ENCODE data around the gene ZNF793.

Gene ZNF793

GRCh38 chr19:37468961-37469777 is 37.6 kb upstream of the ZNF793 start, which contains the start of gene ZNF570 (continued):
- TF ChIP-seq GLIS1 (tag by site-specific recombination; IDR thresholded peaks at IDR 0.05) (peak; percentile 33; the same call in 1 of the 2 replicates), ZNF202 (tag by site-specific recombination; IDR thresholded peaks at IDR 0.05; ENCODE audit: borderline replicate concordance) (no peak), ZNF2 (tag by site-specific recombination; IDR thresholded peaks at IDR 0.05) (peak; percentile 92), ZNF777 (tag by site-specific recombination; IDR thresholded peaks at IDR 0.05; ENCODE audit: borderline replicate concordance) (peak; percentile 93), ZNF174 (tag by site-specific recombination; IDR thresholded peaks at IDR 0.05) (no peak), ELK4 (IDR thresholded peaks at IDR 0.05; ENCODE audit: borderline replicate concordance, low read depth, low read length) (no peak), REST (tag by site-specific recombination; IDR thresholded peaks at IDR 0.05) (peak; percentile 49; the same call in 1 of the 2 replicates), ZNF280C (tag by site-specific recombination; IDR thresholded peaks at IDR 0.05) (no peak), ZNF654 (tag by site-specific recombination; IDR thresholded peaks at IDR 0.05; ENCODE audit: low read depth) (no peak), ZNF248 (tag by site-specific recombination; IDR thresholded peaks at IDR 0.05) (no peak), KLF16 (tag by site-specific recombination; IDR thresholded peaks at IDR 0.05) (peak; percentile 86), ZNF433 (tag by site-specific recombination; IDR thresholded peaks at IDR 0.05; ENCODE audit: low read depth) (no peak), REPIN1 (tag by site-specific recombination; IDR thresholded peaks at IDR 0.05; ENCODE audit: low read depth) (peak; percentile 71; the same call in 1 of the 2 replicates), ZNF292 (tag by site-specific recombination; IDR thresholded peaks at IDR 0.05; ENCODE audit: borderline replicate concordance, low read depth) (no peak), ZNF501 (tag by site-specific recombination; IDR thresholded peaks at IDR 0.05) (peak; percentile 94), ZBTB21 (tag by site-specific recombination; IDR thresholded peaks at IDR 0.05) (peak; percentile 70; the same call in 1 of the 2 replicates), ZNF558 (tag by site-specific recombination; IDR thresholded peaks at IDR 0.05) (no peak; the same call in 1 of the 2 replicates), ZNF341 (tag by site-specific recombination; IDR thresholded peaks at IDR 0.05; ENCODE audit: low read depth) (peak; percentile 93), ZNF555 (tag by site-specific recombination; conservative IDR thresholded peaks at IDR 0.05) (no peak), ZSCAN30 (tag by site-specific recombination; IDR thresholded peaks at IDR 0.05) (peak; percentile 99), ZFHX2 (tag by site-specific recombination; conservative IDR thresholded peaks at IDR 0.05) (peak; percentile 89), BCL11A (tag by site-specific recombination; IDR thresholded peaks at IDR 0.05; ENCODE audit: low read depth) (no peak), ZBTB11 (tag by site-specific recombination; conservative IDR thresholded peaks at IDR 0.05; ENCODE audit: low read depth) (peak; percentile 99), GLI2 (tag by site-specific recombination; IDR thresholded peaks at IDR 0.05; ENCODE audit: borderline replicate concordance, low read depth) (no peak), PRDM4 (tag by site-specific recombination; IDR thresholded peaks at IDR 0.05) (peak; percentile 42; the same call in 1 of the 2 replicates), ZNF221 (tag by site-specific recombination; IDR thresholded peaks at IDR 0.05; ENCODE audit: borderline replicate concordance) (no peak)
